Neural crest cell (in vitro differentiated cells): ENCODE data around the gene LDHB. TPM values are rescaled to one million over a fixed set of nuclear protein-coding genes. Genes with fewer than 3 reads are reported as not detected.
"Not testable (repeated sequence)": the region's sequence is repeated elsewhere in the genome, so short reads cannot be mapped to it uniquely, and the experiment has no call there.

ENCODE experiments used
- DNase-seq: peaks from one replicate; pipeline ENCODE4 v3.0.0; 2021; ENCODE audit warnings: low read depth, mixed read lengths, low spot score
- H3K27ac Mint-ChIP-seq: one replicate; pipeline ENCODE4 v1.8.0; 2021; ENCODE audit warnings: mild to moderate bottlenecking, mixed read lengths; ENCODE audit not compliant: unreplicated experiment
- H3K27me3 Mint-ChIP-seq: 2 replicates; pipeline ENCODE4 v1.8.0; 2021; ENCODE audit warnings: low read depth, mild to moderate bottlenecking, mixed read lengths
- H3K36me3 Mint-ChIP-seq: 2 replicates; pipeline ENCODE4 v1.8.0; 2021; ENCODE audit warnings: low read depth, mild to moderate bottlenecking, mixed read lengths
- H3K4me1 Mint-ChIP-seq: 2 replicates; pipeline ENCODE4 v1.8.0; 2021; ENCODE audit warnings: mixed read lengths
- H3K4me3 Mint-ChIP-seq: one replicate; pipeline ENCODE4 v1.8.0; 2021; ENCODE audit warnings: mild to moderate bottlenecking, mixed read lengths
- H3K9me3 Mint-ChIP-seq: 2 replicates; pipeline ENCODE4 v1.8.0; 2021; ENCODE audit warnings: mixed read lengths
- total RNA-seq: library from RNA; stranded (reverse); gene quantifications from 2 replicates; pipeline ENCODE4 v1.2.1, GENCODE V29; 2021
- TF ChIP-seq, protein P1 (sequence below): fragments of 200-600 bp; sonication (generic); conservative IDR thresholded peaks from 2 replicates; pipeline ENCODE4 v1.5.0; 2021; ENCODE audit warnings: antibody characterized with exemption, mild to moderate bottlenecking

Gene LDHB
- total RNA-seq, 1 donor from 2014 or later = 1,383 TPM

DNA sequence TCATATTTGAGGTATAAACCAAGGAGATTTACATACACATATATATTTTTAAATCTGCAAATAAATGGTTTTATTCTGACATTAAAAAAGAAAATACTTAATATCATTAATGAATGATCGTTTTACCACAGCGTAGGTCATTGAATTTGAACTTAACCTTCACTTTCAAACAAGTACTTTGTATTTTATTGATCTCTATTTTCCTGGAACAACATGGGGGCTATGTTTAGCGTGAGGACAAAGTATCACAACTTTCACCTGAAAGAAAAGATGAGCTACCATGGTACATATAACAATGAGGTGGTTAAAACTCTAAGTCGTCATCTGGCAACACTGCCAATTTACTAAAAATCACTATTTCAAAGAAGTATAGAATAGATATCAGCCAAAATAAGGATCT lies 59.0 kb downstream of the LDHB start:
- no peaks in the 10 kb centered on the region for H3K4me1 Mint-ChIP-seq
- no peak for DNase-seq
- no peak overlapping the region for H3K27ac Mint-ChIP-seq
- peaks cover 5% of the 10 kb centered on the region for H3K27me3 Mint-ChIP-seq
- no peak overlapping the region for H3K4me3 Mint-ChIP-seq
- peaks cover 3% of the 10 kb centered on the region for H3K9me3 Mint-ChIP-seq
- TF ChIP-seq, protein P1, sequence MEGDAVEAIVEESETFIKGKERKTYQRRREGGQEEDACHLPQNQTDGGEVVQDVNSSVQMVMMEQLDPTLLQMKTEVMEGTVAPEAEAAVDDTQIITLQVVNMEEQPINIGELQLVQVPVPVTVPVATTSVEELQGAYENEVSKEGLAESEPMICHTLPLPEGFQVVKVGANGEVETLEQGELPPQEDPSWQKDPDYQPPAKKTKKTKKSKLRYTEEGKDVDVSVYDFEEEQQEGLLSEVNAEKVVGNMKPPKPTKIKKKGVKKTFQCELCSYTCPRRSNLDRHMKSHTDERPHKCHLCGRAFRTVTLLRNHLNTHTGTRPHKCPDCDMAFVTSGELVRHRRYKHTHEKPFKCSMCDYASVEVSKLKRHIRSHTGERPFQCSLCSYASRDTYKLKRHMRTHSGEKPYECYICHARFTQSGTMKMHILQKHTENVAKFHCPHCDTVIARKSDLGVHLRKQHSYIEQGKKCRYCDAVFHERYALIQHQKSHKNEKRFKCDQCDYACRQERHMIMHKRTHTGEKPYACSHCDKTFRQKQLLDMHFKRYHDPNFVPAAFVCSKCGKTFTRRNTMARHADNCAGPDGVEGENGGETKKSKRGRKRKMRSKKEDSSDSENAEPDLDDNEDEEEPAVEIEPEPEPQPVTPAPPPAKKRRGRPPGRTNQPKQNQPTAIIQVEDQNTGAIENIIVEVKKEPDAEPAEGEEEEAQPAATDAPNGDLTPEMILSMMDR = no peak
- H3K36me3 Mint-ChIP-seq = peaks cover 3% of the 10 kb centered on the region

DNA sequence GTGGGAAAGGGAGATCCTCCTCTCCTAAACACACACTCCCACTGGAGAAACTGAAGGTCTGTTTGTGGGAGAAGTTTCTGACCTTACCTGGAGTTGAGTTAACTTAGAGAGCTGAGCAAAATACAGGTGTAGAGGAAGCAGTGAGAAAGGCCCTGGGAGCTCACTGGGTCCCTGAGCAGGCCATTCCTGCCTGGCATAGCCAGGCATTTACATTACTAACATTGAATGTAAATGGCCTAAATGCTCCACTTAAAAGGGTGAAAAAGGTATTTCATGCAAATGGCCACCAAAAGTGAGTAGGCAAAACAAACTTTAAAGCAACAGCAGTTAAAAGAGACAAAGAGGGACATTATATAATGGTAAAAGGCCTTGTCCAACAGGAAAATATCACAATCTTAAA lies 62.3 kb downstream of the LDHB start:
- H3K36me3 Mint-ChIP-seq, DNase-seq, H3K27me3 Mint-ChIP-seq, H3K4me1 Mint-ChIP-seq, H3K4me3 Mint-ChIP-seq, H3K27ac Mint-ChIP-seq: not testable (repeated sequence)
- H3K9me3 Mint-ChIP-seq = peaks cover 13% of the 10 kb centered on the region

DNA sequence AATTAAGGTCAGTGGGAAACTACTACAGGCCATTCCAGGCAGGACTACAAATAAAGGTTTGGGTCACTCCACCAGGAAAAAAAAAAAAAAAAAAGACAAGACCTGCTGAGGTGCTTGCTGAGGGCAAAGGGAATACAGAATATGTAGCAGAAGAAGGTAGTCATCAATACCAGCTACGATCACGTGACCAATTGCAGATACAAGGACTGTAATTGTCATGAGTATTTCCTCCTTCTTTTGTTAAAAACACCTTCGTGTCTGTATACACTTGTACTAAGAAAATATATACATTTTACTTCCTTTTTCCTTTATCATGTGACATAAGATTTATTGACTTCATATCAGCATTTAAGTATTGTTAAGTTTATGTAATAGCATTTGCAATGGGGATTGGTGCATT lies 72.2 kb downstream of the LDHB start:
- no peak for DNase-seq
- Mint-ChIP-seq H3K4me3 (no peak overlapping the region), H3K27me3 (no peaks in the 10 kb centered on the region), H3K27ac (no peak overlapping the region), H3K9me3 (peaks cover 9% of the 10 kb centered on the region), H3K36me3 (no peaks in the 10 kb centered on the region), H3K4me1 (no peaks in the 10 kb centered on the region)
- TF ChIP-seq, protein P1 = no peak

Other genes with a start within 250 kb of the LDHB start
- 6.2 and 8.8 TPM in 2 replicates for gene PYROXD1, start 220.2 kb downstream of the LDHB start, total RNA-seq
- 24.7 and 26.9 TPM in 2 replicates for gene RECQL, start 156.2 kb downstream of the LDHB start, total RNA-seq
- gene GOLT1B, start 156.1 kb downstream of the LDHB start, total RNA-seq = 26.3 and 30.8 TPM in 2 replicates
- 0.19 and 0.36 TPM in 2 replicates for gene SPX, start 131.5 kb downstream of the LDHB start, total RNA-seq
- not detected in 2 replicates for gene GYS2, start 53.0 kb downstream of the LDHB start, total RNA-seq
- 4.0 and 4.6 TPM in 2 replicates for gene KCNJ8, start 116.9 kb upstream of the LDHB start, total RNA-seq